HG03139 (cell line): ENCODE results near the gene TMX2.
"Not testable (repeated sequence)": the region's sequence is repeated elsewhere in the genome, so short reads cannot be mapped to it uniquely, and the experiment has no call there.

Experiments
- ATAC-seq: cut with Tn5 transposase; IDR thresholded peaks from one replicate; pipeline ENCODE4 v1.9.1; 2021; ENCODE audit not compliant: unreplicated experiment

The TMX2 gene, protein sequence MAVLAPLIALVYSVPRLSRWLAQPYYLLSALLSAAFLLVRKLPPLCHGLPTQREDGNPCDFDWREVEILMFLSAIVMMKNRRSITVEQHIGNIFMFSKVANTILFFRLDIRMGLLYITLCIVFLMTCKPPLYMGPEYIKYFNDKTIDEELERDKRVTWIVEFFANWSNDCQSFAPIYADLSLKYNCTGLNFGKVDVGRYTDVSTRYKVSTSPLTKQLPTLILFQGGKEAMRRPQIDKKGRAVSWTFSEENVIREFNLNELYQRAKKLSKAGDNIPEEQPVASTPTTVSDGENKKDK

DNA sequence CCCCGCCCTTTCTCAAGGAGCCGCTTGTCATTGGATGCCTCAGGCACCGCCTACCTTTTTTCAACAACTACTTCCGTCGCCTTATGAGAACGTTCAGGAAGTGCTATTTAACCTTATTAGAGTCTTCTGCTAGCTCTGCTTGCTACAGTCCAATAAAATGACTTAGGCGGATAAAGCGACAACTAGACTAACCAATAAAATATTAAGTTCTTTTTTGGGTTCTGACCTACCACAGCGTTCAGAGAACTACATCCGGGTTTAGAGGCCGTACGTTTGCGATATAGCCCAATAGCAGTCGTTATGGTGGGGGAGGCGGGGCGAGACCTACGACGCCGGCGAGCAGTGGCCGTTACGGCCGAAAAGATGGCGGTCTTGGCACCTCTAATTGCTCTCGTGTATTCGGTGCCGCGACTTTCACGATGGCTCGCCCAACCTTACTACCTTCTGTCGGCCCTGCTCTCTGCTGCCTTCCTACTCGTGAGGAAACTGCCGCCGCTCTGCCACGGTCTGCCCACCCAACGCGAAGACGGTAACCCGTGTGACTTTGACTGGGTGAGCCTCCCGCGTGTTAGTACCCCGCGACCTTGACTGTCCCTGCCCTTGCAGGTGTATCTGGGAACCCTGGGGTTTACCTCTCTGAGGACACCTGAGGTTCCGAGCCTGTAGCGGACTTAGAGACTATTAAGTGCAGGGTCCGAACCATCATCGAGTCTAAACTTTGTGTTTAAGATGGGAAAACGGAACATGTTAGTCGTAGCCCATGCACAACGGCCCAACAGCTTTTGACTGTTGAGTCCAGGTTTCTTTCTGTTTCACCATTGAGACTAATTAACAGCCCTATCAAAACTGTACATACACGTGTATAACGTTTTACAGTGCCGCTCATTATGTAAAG, at the start of gene TMX2:
Gene TMX2 (plus strand): TSS at position 338 of the 895 bp plus-strand sequence. CDS start 26 bp downstream, at position 364.
- ATAC-seq: peak; percentile 91

DNA sequence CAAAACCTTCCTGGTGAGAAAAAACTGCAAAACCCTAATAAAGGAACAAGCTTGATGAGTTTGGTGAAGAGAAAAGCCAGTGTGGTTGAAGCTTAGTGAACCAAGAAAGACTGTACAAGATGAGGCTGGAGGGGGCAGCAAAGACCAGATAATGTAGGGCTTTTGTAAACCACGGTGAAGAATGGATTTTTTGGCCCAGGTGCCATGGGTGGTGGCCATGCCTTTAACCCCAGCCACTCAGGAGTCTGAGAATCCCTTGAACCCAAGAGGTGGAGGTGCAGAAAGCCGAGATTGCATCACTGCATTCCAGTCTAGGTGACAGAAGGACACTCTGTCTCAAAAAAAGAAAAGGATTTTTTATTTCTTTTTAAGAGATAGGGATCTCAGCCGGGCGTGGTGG, 49.5 kb upstream of the TMX2 start:
- no peak for ATAC-seq

DNA sequence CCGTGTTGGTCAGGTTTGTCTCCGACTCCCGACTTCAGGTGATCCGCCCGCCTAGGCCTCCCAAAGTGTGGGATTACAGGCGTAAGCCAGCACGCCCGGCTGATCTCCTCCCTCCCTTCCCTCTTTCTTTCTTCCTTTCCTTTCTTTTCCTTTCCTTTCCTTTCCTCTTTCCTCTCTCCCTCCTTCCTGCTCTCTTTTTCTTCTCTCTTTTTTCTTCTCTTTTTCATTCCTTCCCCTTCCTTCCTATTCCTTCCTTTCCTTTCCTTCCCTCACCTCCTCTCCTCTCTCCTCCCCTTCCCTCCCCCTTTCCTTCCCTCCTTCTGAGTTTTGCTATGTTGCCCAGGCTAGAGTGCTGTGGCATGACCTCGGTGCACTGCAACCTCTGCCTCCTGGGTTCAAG, 48.4 kb upstream of the TMX2 start:
- ATAC-seq: no peak

DNA sequence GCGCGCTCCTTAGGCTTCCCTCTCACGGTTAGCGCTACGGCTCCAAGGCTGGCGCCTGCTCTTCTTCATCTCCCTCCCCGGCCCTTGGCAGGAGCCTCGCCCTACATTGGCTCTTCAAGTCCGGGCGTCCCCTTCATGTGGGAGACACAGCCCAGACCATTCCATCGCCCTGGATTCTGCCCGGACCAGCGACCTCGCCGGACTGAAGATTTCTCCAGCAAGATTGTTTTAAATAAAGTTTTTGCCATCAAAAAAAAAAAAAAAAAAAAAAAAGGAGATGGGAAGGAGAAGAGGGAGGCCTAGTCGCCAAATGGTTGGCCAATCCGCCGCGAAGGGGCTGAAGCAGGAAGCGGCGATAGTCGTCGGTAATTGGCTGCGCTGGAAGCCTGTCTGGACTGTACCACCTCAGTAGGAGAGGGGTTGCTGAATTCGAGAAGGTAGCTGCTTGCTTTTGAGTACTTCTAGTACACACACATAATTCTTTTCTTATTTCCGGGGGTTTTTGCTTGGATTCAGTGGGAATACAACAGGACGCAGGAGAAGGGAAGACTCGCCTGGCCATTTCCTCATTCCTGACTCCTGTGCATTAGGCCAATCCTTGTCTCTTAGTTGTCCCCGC, 45.2 kb upstream of the TMX2 start:
- ATAC-seq: peak; percentile 63

DNA sequence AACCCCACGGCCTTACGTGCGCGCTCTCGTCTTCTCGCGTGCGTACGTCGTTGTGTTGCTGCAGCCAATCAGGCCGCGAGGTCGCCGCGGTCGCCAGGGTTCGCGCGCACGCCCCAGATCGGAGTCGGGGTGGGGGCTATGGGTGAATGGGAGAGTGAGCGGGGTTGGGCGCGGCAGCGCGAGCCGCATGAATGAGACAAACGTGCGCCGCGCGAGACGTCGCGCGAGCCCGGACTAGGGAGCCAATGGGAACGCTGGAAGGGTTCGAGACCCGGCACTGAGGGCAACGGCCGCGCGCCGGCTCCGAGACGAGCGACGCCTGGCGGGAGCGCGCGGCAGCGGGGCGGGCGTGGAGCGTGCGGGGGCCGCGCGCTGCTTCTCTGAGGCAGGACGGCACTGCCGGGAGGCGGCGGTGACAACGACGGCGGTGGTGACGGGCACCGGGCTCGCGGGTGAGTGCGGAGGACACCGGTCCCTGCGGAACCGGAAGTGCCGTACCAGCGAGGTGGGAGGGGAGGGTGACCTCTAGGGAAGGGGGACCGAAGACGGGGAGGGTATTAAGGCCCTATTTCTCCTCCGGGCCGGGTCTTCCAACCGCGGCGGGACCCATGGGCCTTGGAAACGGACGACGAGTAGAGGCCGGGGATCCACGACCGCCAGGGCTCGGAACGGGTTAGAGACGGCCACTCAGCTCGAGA, 44.5 kb upstream of the TMX2 start, which contains the start of gene ZDHHC5:
Gene ZDHHC5 (plus strand): TSS at position 379 of the 698 bp plus-strand sequence. CDS start 4,977 bp downstream, outside the sequence.
- ATAC-seq: peak; percentile 86

DNA sequence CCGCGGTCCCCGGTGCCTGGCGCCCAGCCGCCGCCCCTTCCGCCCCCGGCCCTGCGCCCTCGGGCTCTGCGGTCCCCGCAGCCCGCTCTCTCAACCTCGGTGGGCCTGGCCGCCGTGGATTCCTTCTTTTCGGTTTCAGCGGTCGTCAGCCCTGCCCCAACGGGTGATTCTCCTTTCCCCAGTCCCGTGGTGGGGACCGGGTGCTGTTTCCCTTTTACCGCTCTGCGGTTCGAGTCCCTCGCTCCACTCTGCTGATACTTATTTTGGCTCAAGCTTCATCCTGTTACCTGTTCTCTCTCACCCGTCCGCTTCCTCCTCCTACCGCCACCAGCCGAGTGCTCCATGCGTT, 44.0 kb upstream of the TMX2 start:
- peak; percentile 4 for ATAC-seq

DNA sequence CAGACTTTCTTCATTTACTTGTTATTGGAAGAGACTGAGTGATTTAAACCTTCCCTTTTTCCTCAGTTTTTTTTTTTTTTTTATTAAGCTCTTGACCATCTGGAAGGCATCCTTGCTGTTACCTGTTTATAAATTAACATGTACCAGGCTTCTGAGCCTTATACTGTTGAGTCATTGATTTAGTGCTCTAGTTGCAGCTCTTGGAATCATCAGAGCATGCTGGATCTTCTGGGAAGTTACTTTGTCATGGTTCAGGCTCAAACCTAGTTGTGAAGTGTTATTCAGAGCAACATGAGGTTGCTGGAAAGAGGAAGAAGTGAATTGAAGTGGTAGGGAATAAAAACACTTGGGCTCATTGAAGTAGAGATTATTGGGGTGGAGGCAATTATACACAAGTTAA, 38.1 kb upstream of the TMX2 start:
- ATAC-seq: no peak

DNA sequence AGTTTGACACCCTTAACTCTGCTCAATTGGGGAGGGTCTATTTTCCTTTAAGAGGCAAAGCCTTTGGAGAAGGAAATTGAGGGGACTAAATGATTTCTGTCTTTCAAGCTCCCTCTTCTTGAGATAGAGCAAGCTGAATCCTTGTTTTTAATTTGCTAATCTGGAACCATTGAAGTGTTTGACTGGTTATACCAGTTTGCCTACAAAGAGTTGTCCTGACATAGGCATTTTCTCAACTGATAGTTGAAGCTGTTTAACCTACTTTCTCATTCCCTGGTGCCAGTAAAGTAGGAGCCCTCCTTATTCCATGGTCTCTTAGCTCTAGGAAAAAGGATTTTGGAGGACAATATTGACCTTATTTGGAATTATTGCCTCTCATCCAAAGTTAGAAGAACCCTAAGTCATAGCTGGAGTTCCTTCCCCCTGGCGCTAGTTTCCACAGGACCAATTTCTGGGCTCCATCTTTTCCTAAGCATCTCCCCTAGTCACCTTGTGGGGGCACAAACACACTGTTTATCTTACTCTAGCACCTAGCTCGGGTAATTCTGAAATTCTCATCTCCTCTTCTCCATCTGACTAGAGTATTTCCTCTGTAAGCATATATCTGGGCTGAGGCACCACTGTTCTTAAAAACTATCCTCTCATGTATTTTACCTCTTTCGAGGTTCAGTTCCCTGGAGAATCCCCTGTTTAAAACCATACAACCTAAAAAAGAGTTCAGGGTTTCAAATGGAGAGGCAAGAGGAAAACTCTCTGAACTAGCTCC, 37.0 kb upstream of the TMX2 start:
- no peak for ATAC-seq

DNA sequence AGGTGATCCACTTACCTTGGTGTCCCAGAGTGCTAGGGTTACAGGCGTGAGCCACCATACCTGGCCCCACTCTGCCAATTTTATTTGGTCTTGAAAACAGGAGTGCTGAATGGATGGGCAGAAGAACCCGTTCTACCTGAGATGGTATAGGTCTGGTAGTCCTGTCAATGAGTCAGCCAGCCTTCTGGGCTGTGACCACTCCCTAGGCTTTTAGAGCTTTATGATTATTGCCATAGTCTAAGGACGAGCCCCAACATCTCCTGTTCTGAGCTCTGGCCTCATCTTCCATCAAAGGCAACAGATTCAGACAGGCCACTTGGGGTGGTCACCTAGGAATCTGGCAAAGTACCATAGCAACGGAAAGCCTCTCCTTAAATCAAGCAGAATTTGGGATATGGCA, 33.0 kb upstream of the TMX2 start:
- no peak for ATAC-seq

DNA sequence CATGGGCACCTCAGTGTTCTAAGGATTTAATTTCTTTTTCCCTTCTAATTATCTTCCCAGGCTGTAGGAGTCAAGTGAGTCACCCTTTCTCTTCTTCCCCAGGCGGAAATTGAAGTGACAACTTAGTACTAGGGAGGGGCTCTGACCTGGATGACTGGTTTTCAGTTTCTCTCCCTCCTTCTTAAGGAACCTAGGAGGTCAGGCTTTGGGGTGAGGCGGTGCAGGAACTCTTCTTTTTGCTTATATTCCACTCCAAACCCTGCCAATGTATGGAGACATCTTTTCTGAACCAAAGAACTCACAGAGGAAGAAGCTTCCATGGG, 31.9 kb upstream of the TMX2 start:
- ATAC-seq: no peak

DNA sequence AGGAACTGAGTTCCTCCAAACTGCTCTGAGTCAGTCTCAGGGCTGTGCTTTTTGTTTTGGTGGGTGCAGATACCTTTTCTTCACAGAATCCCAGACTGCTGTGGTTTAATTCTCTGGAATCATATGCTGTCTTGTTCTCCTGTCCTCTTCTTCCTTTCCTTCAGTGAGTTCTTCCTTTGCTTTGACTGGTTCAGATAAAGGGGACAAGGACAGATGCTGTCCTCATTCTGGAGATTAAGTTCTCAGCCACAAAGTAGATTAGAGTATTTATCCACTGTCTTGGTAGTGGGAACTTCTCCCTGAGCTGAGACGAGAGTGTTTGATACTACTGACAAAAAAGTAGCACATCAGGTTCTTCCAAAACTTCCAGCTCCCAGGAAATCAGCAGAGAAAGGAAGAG, 31.2 kb upstream of the TMX2 start:
- no peak for ATAC-seq

DNA sequence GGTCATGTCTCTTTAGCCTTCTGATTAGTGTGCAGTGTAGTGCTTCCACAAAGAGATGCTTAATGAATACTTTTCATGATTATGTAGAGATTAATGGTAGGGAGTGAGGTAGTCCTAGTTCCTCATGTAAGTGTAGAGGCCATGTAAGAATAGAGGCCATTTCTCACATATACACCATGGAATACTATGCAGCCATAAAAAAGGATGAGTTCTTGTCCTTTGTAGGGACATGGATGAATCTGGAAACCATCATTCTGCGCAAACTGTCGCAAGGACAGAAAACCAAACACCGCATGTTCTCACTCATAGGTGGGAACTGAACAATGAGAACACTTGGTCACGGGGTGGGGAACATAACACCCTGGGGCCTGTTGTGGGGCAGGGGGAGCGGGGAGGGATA, 21.9 kb upstream of the TMX2 start:
- ATAC-seq: not testable (repeated sequence)

DNA sequence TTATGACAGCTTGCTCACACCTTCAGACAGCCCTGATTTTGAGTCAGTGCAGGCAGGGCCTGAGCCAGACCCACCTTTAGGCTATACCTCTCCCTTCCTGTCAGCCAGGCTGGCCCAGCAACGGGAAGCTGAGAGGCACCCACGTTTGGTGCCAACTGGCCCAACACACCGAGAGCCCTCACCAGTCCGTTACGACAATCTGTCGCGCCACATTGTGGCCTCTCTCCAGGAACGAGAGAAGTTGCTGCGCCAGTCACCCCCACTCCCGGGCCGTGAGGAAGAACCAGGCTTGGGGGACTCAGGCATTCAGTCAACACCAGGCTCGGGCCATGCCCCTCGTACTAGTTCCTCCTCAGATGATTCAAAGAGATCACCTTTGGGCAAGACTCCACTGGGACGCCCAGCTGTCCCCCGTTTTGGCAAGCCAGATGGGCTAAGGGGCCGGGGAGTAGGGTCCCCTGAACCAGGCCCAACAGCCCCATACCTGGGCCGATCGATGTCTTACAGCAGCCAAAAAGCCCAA, 13.5 kb upstream of the TMX2 start:
- ATAC-seq: no peak

DNA sequence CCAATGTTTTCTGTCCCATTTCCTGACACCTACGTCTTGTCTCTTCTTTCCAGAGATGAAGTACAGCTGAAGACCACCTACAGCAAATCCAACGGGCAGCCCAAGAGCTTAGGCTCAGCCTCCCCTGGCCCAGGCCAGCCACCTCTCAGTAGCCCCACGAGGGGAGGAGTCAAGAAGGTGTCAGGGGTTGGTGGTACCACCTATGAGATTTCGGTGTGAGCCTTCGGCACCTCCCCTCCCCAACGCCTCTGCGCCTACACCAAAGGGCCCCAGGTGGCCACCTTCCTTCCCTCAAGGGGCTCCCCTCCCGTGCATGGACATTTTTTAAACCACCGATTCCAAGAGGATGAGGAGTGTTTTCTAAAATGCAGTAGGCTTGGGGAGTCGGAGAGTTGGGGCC, 12.6 kb upstream of the TMX2 start:
- no peak for ATAC-seq

DNA sequence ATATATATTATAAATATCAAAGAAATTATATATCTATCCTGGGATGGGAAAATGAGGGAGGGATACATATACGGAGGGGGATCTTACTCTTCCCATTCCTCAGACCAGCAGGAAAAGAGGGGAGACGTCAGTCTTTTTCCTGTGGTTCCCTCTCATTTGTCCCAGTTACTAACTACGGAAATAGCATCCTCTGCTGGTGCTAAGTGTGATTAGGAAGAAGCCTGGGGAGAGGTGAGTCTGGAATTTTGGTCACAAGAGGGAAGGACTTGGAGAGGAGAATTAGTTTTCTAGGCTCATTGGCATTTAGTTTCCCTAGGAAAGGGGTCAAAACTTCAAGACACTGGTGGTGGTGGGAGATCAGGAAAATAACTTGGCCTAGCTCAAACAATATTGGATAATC, 12.0 kb upstream of the TMX2 start:
- ATAC-seq: no peak

DNA sequence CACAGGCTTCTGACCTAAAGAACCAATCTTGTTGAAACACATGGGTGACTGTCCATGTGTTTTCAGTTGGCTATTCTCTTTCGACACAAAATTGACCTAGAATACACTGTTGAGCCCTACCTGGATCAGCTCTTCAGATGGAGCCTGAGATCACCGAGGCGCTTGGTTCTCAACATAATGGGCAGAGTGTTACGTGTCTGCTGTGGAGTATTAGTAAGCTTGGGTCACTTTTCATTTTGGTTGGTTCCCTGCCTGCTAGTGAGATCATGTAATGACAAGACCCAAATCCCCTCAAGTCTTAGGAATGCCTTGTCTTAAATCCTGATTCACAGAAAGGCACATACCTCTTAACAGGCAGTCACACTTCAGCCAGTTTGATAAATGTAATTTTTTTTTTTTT, 9.1 kb upstream of the TMX2 start:
- ATAC-seq: no peak

DNA sequence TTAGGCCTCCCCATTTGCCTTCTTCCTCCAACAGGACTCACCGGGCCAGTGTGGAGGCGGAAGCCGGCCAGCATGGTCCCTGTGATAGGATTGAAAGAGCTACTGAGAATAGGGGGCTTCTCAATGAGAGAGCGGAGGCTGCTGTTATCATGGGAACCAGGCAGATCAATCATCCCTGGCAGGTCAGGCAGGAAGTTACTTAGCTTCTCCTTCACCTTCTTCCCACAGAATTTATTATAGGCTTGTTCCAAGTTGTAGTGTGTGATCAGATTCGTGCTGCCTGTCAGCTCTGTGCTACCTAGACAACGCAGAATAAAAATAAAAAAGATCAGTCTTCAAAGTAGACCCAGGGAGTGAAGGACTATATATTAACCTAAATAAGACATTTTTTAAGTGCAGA, 7.5 kb upstream of the TMX2 start:
- ATAC-seq: no peak

DNA sequence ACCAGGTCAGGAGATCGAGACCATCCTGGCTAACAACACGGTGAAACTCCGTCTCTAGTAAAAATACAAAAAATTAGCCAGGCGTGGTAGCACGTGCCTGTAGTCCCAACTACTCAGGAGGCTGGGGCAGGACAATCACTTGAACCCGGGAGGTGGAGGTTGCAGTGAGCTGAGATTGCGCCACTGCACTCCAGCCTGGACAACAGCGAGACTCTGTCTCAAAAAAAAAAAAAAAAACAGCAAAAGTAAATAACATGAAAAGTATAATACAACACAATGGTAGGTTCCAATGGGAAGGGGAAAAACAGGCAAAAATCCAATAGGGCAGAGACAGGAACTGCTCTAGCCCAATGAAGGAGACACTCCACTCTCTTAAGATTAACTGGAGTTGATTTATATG, 7.0 kb upstream of the TMX2 start:
- not testable (repeated sequence) for ATAC-seq

DNA sequence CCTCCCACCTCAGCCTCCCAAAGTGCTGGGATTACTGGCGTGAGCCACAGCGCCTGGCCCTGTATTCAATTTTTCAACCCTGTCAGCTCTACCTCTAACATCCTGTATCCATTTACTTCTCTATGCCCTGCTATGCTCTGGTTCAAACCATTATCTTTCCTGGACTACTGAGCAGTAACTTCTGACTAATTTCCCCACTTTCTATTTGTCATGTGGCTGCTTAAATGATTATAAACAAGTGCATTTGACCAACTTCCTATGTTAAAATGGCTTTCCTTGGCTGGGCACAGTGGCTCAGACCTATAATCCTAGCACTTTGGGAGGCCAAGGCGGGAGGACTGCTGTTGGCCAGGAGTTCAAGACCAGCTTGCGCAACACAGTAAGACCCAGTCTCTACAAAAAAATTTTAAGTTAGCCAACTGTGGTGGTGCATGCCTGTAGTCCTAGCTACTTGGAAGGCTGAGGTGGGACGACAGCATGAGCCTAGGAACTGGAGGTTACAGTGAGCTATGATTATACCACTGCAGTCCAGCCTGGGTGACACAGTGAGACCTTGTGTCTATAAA, 2.5 kb upstream of the TMX2 start:
- ATAC-seq: no peak
